Measurements from ENCODE around the gene PKMYT1.

DNA sequence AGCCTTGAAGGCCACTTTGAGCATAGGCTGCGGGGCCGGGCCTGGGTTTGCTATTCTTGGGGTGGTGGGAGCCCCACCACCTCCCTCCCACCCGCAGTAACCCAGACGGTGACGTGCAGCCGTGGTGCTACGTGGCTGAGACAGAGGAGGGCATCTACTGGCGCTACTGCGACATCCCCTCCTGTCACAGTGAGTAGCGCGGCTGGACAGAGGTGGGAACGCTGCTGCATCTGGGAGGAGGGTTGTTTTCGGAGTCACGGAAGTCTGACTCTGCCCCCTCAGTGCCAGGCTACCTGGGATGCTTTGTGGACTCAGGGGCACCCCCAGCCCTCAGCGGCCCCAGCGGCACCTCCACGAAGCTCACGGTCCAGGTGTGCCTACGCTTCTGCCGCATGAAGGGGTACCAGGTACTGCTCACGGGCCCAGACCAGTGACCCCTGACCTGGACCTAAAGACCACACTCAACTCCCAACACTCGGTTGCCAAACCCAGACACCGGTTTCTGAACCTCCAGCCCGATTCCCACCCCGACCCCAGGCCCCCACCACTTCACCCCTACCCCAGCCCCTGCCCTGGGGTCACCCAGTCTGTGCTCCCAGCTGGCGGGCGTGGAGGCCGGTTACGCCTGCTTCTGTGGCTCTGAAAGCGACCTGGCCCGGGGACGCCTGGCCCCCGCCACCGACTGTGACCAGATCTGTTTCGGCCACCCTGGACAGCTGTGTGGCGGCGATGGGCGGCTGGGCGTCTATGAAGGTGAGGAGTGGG lies 14.0 kb downstream of the PKMYT1 start:
- TF ChIP-seq EZH2 (IDR thresholded peaks at IDR 0.05; ENCODE audit: borderline replicate concordance, low read length), result no peak
- TF ChIP-seq, protein P1, sequence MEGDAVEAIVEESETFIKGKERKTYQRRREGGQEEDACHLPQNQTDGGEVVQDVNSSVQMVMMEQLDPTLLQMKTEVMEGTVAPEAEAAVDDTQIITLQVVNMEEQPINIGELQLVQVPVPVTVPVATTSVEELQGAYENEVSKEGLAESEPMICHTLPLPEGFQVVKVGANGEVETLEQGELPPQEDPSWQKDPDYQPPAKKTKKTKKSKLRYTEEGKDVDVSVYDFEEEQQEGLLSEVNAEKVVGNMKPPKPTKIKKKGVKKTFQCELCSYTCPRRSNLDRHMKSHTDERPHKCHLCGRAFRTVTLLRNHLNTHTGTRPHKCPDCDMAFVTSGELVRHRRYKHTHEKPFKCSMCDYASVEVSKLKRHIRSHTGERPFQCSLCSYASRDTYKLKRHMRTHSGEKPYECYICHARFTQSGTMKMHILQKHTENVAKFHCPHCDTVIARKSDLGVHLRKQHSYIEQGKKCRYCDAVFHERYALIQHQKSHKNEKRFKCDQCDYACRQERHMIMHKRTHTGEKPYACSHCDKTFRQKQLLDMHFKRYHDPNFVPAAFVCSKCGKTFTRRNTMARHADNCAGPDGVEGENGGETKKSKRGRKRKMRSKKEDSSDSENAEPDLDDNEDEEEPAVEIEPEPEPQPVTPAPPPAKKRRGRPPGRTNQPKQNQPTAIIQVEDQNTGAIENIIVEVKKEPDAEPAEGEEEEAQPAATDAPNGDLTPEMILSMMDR (conservative IDR thresholded peaks at IDR 0.05 in 1 of 2, IDR thresholded peaks at IDR 0.05 in 1 of 2; ENCODE audit: extremely low read depth in 1 of 2, insufficient read depth in 1 of 2, low read depth in 1 of 2, low read length in 2 of 2), result no peak

All from mammary epithelial cell (primary cell).